Fibroblast of villous mesenchyme (primary cell): ENCODE data around the gene PDZD11. TPM values are rescaled to one million over a fixed set of nuclear protein-coding genes. Genes with fewer than 3 reads are reported as not detected.
"Not testable (repeated sequence)": the region's sequence is repeated elsewhere in the genome, so short reads cannot be mapped to it uniquely, and the experiment has no call there.

Experiments
- DNase-seq: peaks from one replicate; pipeline ENCODE4 v3.0.0-alpha.2; 2010; ENCODE audit warnings: low read depth
- H3K4me3 ChIP-seq: 2 replicates; pipeline ENCODE4 v1.5.1; 2011; ENCODE audit warnings: low read depth, mild to moderate bottlenecking, low read length
- small RNA-seq: library from RNA; depleted of rRNA; stranded (forward); fragments of <200 nt; gene quantifications from one replicate; pipeline ENCODE3, GENCODE V24; 2012
- total RNA-seq: library from RNA; depleted of rRNA; stranded (reverse); fragments of >200 nt; gene quantifications from 2 replicates; pipeline ENCODE4 v1.2.3, GENCODE V29; 2012
- TF ChIP-seq, protein P1 (sequence below): IDR thresholded peaks from 2 replicates; pipeline ENCODE4 v1.5.1; 2012; ENCODE audit warnings: low read depth, mild to moderate bottlenecking, low read length; ENCODE audit not compliant: insufficient read depth

Gene PDZD11
- total RNA-seq, 1 donor, result 54.0 TPM

DNA sequence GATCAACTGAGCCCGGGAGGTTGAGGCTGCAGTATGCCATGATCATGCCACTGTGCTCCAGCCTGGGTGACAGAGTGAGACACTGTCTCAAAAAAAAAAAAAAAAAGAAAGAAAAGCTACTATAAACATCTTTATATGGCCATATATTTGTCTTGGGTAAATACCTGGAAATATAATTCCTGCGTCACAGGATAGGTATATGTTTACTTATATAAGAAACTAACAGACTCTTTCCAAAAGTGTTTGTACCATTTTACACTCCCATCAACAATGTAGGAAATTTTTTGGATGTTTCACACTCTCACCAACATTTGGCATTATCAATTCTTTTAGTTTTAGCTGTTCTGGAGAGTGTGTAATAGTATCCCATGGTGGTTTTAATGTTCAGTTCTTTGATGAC, 42.5 kb downstream of the PDZD11 start:
- no peak for DNase-seq
- no peak overlapping the region for H3K4me3 ChIP-seq
- TF ChIP-seq, protein P1, sequence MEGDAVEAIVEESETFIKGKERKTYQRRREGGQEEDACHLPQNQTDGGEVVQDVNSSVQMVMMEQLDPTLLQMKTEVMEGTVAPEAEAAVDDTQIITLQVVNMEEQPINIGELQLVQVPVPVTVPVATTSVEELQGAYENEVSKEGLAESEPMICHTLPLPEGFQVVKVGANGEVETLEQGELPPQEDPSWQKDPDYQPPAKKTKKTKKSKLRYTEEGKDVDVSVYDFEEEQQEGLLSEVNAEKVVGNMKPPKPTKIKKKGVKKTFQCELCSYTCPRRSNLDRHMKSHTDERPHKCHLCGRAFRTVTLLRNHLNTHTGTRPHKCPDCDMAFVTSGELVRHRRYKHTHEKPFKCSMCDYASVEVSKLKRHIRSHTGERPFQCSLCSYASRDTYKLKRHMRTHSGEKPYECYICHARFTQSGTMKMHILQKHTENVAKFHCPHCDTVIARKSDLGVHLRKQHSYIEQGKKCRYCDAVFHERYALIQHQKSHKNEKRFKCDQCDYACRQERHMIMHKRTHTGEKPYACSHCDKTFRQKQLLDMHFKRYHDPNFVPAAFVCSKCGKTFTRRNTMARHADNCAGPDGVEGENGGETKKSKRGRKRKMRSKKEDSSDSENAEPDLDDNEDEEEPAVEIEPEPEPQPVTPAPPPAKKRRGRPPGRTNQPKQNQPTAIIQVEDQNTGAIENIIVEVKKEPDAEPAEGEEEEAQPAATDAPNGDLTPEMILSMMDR, result no peak

DNA sequence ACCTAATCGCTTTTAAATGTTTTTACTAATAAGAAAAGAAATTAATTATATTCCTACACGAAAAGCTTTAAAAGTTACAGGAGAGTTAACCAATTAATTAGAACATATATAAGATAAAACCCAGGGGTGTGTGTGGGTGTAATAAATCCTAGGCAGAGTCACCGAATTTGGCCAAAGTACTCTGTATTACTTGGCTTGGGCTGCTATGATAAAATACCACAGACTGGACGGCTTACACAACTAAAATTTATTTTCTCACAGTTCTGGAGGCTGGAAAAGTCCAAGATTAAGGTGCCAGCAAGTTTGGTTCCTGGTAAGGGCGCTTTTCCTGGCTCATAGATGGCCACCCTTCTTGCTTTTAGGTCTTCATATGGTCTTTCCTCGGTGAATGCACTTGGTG, 44.8 kb downstream of the PDZD11 start:
- TF ChIP-seq, protein P1, result no peak
- no peak for DNase-seq
- no peak overlapping the region for H3K4me3 ChIP-seq

DNA sequence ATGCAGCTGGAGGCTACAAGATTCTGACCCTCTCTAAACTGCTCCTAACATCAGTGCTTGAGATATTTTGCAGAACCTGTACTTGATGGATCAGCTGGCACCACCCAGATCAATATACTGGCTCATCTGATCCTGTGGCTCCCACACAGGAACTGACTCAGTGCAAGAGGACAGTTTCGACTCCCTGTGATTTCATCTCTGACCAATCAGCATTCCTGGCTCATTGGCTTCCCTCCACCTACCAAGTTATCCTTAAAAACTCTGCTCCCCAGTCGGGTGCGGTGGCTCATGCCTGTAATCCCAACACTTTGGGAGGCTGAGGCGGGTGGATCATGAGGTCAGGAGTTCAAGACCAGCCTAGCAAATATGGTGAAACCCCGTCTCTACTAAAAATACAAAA, 46.1 kb downstream of the PDZD11 start:
- DNase-seq, H3K4me3 ChIP-seq: not testable (repeated sequence)

DNA sequence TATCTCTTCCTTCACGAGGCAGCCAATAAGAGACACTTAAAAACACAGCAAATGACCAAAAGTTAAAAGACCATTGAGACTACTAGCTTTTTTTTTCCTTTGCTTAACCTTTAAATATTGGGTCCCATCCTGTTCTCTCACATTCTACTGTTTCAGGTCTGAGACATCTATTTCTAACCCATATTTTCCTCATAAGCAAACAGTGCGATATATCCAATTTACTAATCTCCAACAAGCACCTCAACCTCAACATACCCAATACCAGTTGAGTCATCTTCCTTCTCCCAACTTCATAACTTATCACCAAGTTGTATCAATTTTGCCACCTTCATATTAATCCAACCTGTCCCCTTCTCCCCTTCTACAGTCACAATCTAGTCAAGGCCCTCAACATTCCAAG, 48.2 kb downstream of the PDZD11 start:
- DNase-seq, result no peak
- TF ChIP-seq, protein P1, result no peak
- no peak overlapping the region for H3K4me3 ChIP-seq

DNA sequence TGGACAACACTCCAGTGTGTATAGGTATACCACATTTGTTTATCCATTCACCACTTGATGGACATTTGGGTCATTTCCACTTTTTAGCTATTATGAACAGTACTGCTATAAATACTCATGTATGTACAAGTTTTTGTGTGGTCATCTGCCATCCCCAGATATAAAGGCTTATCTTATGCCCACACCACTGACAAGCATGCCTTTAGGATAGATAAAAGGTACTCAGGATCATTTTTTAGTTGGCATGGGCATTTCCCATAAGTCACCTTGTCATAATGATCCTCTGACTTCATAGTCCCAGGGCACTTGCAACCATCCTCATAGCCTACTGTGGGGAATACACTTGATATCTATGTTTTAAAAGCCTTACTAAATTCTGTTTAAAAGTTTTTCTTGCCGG, 49.0 kb downstream of the PDZD11 start:
- DNase-seq, result no peak
- no peak overlapping the region for H3K4me3 ChIP-seq
- TF ChIP-seq, protein P1, result no peak

Small RNA genes within 50 kb of the gene (small RNA-seq; reads per million reads assigned to genes)
- not detected for gene RNA5SP507

Other genes starting within 250 kb of the PDZD11 start
- gene AWAT2, start 240.0 kb downstream of the PDZD11 start, total RNA-seq, result not detected in 2 replicates
- gene OTUD6A, start 227.5 kb downstream of the PDZD11 start, total RNA-seq, result not detected in 2 replicates
- 58.7 and 60.9 TPM in 2 replicates for gene IGBP1, start 156.5 kb downstream of the PDZD11 start, total RNA-seq
- gene DGAT2L6, start 112.4 kb downstream of the PDZD11 start, total RNA-seq, result not detected in 2 replicates
- not detected in 2 replicates for gene AWAT1, start 55.3 kb downstream of the PDZD11 start, total RNA-seq
- gene P2RY4, start 29.7 kb downstream of the PDZD11 start, total RNA-seq, result not detected in 2 replicates
- not detected in 2 replicates for gene ARR3, start 21.6 kb downstream of the PDZD11 start, total RNA-seq
- not detected in 2 replicates for gene RAB41, start 7.8 kb downstream of the PDZD11 start, total RNA-seq
- gene KIF4A, start 177 bp upstream of the PDZD11 start, total RNA-seq, result 8.1 and 10.8 TPM in 2 replicates
- not detected in 2 replicates for gene GDPD2, start 133.4 kb upstream of the PDZD11 start, total RNA-seq
- 8.4 and 11.7 TPM in 2 replicates for gene DLG3, start 154.9 kb upstream of the PDZD11 start, total RNA-seq